HL-60/S4 treated with retinoic acid at 250 ng/mL for 4 days and 3 days (cell line): ENCODE results near the gene WSB1.
"Not testable (repeated sequence)": the region's sequence is repeated elsewhere in the genome, so short reads cannot be mapped to it uniquely, and the experiment has no call there.

Experiments used
- in situ Hi-C: fragments of 300-500 bp; cut with MboI; formaldehyde crosslinking; loops from 2 replicates; pipeline ENCODE4 v1.7.0; 2022; ENCODE audit warnings: low sequenced_read_pairs

Gene WSB1

GRCh38 chr17:27293898-27294688, at the start of gene WSB1:
WSB1 (plus strand) TSS chr17:27294114; CDS start chr17:27294396, 282 bp downstream.
- in situ Hi-C loops, result no loop called here

DNA sequence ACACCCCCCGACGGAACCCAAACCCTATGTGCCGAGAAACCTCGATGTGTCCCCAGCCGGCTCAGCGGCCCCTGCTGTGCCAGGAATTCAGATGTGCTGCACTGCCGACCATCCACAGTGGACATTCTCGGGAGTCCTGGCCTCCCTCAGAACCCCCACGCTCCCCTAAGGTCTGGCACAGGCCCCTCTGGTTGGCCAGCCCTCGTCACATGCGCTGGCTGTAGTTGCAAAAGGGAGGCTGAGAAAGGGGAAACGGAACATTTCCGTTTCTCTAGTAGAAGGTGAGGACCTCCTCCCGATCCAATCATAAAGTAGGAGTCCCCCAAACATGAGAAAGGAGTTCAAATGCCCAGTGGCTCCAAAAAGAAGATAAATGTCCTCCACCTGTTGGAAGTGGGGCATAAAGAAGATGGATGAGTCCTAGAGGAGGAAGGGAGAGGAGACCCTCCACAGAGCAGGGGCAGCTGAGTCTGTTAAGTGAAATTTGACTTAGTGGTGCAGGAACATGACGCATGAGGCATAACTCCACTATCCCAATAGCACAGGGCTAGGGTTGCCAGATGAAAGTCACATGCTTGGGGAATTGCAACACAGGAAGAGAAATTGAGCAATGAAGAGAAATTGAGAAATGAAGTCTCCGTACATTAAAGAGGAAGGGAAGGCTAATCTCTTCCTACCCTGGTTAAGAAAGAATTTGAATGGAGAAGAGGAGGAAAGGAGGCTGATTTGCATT, 49.3 kb upstream of the WSB1 start:
- in situ Hi-C loops, result loop anchor here (25.0 kb wide), 3 partner anchors 93 to 518 kb away; no protein-coding TSS in a partner anchor

DNA sequence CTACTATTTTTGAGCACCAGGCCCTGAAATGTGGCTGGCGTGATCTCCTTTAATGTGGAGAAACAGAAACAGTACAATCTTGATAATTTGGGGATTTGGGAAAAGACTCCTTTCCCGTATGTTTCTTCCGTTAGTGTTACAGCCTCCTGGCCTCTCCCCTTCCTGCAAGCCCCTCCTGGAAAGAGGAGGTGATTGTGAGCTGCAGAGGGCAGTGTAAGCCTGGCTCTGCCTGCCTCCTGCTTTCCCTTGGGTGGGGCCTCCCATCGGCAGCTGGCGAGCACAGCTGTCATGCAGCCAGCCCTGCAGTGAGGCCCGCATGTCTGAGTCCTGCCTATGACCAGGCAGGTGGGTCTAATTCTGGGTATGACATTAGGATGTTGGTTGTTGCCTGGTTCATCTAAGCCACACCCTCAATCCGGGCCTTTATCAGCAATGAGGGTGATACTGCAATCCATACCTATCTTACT, 48.7 kb upstream of the WSB1 start:
- in situ Hi-C loops, result loop anchor here (25.0 kb wide), 3 partner anchors 92 to 517 kb away; no protein-coding TSS in a partner anchor

DNA sequence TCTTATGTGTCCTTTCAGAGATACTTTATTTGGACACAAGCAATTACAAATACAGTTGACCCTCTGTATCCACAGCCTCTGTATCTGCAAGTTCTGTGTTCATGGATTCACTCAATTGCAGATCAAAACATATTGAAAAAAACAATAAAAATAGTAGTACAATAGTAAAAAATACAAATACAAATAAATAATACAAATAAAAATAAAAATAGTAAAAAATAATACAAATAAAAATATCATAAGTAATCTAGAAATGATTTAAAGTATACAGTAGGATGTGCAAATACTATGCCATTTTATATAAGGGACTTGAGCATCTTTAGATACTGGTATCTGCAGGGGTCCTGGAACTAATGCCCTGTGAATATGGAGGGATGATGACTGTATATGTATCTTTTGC, 47.4 kb upstream of the WSB1 start:
- in situ Hi-C loops, result loop anchor here (25.0 kb wide), 3 partner anchors 91 to 516 kb away; no protein-coding TSS in a partner anchor

- in situ Hi-C loops, result loop anchor here (25.0 kb wide), 3 partner anchors 90 to 515 kb away; no protein-coding TSS in a partner anchor
Observed at GRCh38 chr17:27247071-27247957, 46.6 kb upstream of the WSB1 start.

DNA sequence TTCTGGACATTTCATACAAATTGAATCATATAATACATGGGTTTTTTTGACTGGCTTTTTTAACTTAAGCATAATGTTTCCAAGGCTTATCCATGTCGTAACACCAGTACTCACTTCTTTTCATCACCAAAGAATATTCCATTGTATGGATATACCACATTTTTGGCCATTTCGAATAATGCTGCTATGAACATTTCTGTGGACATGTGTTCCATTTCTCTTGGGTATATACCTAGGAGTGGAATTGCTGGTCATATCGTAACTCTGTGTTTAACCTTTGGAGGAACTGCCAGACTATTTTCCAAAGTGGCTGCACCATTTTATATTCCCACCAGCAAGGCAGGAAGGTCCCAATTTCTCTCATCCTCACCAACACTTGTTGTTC, 46.0 kb upstream of the WSB1 start:
- in situ Hi-C loops, result loop anchor here (25.0 kb wide), 3 partner anchors 89 to 514 kb away; no protein-coding TSS in a partner anchor

GRCh38 chr17:27250791-27251190, 43.1 kb upstream of the WSB1 start:
- in situ Hi-C loops, result not testable (repeated sequence)

GRCh38 chr17:27254802-27255201, 39.1 kb upstream of the WSB1 start:
- in situ Hi-C loops, result not testable (repeated sequence)

- in situ Hi-C loops, result no loop called here
Observed at GRCh38 chr17:27256225-27257030, 37.5 kb upstream of the WSB1 start.

DNA sequence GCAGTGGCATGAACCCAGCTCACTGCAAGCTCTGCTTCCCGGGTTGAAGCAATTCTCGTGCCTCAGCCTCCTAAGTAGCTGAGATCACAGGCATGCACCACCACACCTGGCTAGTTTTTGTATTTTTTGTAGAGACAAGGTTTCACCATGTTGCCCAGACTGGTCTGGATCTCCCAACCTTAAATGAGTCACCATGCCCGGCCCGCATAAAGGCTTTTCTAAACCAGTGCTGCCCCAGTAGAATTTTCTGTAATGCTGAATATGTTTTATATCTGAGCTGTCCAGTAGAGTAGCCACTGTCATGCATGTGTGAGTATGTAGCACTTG, 36.9 kb upstream of the WSB1 start:
- in situ Hi-C loops, result no loop called here

DNA sequence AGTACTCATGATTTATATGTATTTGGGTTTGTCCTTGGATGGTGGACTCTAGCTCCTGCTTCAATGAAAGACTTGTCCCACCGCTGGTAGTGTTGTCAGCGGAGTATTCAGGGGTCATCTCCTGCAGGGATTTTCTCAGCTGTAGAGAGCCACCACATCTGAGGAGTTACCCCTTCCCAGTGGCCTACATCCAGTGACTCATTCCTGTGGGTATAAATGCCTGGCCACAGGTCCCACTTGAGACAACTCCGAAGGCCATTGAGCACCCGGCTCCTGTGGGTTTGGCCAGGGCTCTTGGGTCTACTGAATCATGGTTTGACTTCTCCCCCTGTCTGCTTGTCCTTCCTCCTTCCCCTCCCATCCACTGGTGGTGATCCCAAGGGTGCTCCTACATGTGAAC, 34.6 kb upstream of the WSB1 start:
- in situ Hi-C loops, result no loop called here

DNA sequence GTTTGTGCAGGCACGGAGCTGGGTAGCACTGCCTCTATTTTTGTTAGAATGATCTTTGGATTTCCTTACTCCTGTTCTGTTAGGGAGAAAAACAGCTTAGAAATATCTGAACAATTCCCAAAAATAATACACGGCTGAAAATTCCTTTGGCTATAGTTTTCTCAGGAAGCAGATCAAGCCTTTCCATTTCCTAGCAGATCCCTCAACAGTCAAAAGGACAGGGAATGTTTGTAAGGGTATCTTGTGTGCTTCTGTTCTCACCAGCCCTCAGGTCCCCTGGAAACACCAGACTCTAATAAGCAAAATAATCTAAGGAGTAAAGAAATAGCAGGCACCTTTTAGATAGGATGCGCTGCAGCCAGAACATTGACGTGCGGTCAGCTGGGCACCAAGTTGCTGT, 30.5 kb upstream of the WSB1 start:
- in situ Hi-C loops, result no loop called here

DNA sequence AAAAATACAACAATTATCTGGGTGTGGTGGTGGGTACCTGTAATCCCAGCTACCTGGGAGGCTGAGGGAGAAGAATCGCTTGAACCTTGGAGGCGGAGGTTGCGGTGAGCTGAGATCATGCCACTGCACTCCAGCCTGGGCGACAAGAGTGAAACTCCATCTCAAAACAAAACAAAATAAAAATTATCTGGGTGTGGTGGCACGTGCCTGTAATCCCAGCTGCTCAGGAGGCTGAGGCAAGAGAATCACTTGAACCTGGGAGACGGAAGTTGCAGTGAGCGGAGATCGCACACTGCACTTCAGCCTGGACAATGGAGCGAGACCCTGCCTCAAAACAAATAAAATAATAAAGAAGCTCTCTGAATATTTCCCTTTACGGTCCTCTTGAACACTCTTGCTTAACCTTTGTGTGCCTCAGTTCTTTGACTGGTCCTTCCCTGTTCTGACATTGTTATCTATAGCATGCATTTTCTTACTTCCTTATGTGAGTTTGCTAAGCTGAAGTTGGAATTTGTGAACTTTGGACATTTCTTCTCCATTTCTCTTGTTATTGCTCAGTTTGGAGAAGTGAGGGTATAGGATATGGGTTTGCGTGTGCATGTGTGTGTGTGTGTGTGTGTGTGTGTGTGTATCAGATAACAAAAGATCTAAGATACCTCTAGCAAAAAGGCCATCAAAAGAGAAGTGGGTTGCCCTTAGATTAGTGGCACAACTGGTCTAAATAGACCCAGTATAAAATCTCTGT, 29.7 kb upstream of the WSB1 start:
- in situ Hi-C loops, result no loop called here

GRCh38 chr17:27265333-27265732, 28.6 kb upstream of the WSB1 start:
- in situ Hi-C loops, result no loop called here

DNA sequence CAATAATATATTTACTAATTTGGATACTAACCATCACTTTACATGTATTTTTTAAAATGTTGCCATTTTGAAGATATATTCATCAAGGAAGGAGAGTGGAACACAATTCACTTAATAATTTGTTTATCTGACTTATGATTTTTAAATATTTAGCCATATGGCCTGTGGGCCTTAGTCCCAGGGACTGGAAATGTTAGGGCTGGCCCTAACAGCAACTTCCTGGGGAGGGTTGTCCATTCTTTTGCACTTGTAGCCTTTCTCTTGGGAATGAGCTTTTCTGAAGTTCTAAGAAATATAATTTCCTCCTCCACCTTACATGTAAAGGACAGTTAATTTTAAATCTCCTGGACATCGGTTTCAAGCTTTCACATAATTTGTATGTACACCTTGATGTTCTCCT, 27.7 kb upstream of the WSB1 start:
- in situ Hi-C loops, result no loop called here

DNA sequence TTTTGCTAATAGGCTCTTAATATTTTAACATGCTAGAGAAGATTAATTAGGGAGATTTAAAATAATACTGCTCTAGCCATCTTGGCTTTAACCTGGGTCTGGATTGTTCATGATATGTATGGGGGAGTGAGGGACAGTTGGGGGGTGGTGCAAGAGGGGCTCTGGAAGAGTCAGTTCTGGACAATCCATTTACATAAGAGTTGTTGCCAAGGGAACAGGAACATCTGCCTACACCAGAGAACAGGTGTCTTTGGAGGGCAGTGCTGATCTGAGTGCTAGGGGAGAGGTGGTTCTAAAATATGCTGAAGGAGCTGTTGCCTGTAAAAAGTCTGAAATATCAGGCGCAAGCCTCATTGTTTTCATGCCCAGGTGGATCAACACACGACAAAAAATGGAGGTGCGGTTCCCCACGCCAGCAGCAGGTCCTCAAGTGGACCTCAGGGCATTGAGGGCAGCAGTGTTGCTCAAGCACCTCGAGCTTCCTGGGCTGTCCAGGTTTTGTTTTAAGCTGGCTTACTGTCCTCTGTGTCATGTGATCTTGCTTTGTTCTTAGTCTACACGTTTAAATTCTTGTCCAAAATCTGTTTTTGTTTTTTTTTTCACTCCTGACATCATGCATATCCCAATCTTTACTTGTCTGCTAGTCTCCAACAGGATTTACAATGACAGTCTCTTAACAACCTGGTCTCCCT, 25.4 kb upstream of the WSB1 start:
- in situ Hi-C loops, result no loop called here

DNA sequence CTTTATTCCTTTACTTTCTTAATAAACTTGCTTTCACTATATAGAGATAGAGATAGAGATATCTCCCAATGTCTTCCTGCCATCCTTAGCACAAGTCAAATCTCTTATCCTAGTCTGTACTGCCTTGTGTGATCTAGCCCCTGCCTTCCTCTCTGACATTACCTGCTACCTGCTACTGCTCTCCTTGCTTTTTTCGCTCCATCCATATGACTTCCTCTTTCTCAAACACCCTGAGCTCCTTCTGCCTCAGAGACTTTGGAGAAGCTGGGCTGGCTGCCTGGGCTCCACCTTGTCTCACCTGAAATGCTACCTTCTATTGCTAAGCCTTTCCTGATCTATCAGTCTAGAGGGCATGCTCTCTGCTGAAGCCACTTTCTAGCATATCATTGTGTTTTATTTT, 24.7 kb upstream of the WSB1 start:
- in situ Hi-C loops, result no loop called here

- in situ Hi-C loops, result no loop called here
Observed at GRCh38 chr17:27269974-27270373, 23.9 kb upstream of the WSB1 start.

- in situ Hi-C loops, result no loop called here
Observed at GRCh38 chr17:27276653-27277156, 17.2 kb upstream of the WSB1 start.
